Liver (tissue), 9 donors: Measurements from ENCODE around the gene SPANXD. TPM values are rescaled to one million over a fixed set of nuclear protein-coding genes. Genes with fewer than 3 reads are reported as not detected.
"Not testable (repeated sequence)": the region's sequence is repeated elsewhere in the genome, so short reads cannot be mapped to it uniquely, and the experiment has no call there.

Source experiments
- DNase-seq: peaks from one replicate; pipeline ENCODE4 v3.0.0-alpha.2; 2017; ENCODE audit warnings: low spot score
- H3K27ac ChIP-seq, 2 donors: one replicate each; pipeline ENCODE4 v1.7.0; 2013; ENCODE audit warnings: inconsistent platforms in 2 of 2, low read length in 2 of 2, control low read depth in 1 of 2, low read depth in 1 of 2, mild to moderate bottlenecking in 1 of 2
- H3K27me3 ChIP-seq, 4 donors: one replicate each; pipeline versions ENCODE4 v1.6.1 to v1.7.0; 2013; ENCODE audit warnings: low read length in 3 of 4, inconsistent platforms in 1 of 4, mild to moderate bottlenecking in 1 of 4, moderate library complexity in 1 of 4; ENCODE audit not compliant: control insufficient read depth in 4 of 4, insufficient read depth in 4 of 4
- H3K36me3 ChIP-seq, 4 donors: one replicate each; pipeline versions ENCODE4 v1.6.1 to v1.7.0; 2013; ENCODE audit warnings: low read length in 3 of 4, mild to moderate bottlenecking in 3 of 4, low read depth in 1 of 4, moderate library complexity in 1 of 4; ENCODE audit not compliant: control insufficient read depth in 4 of 4, insufficient read depth in 3 of 4
- H3K4me1 ChIP-seq, 4 donors: one replicate each; pipeline versions ENCODE4 v1.6.1 to v1.7.0; 2013; ENCODE audit warnings: low read length in 3 of 4, mild to moderate bottlenecking in 3 of 4, moderate library complexity in 1 of 4; ENCODE audit not compliant: control insufficient read depth in 4 of 4, insufficient read depth in 4 of 4
- H3K4me3 ChIP-seq, 3 donors: one replicate each; pipeline versions ENCODE4 v1.6.1 to v1.7.0; 2013; ENCODE audit warnings: low read length in 3 of 3, control low read depth in 1 of 3, low read depth in 1 of 3, mild to moderate bottlenecking in 1 of 3
- H3K9ac ChIP-seq, 2 donors: one replicate each; pipeline ENCODE4 v1.7.0; 2013; ENCODE audit warnings: low read length in 2 of 2, mild to moderate bottlenecking in 2 of 2, moderate library complexity in 2 of 2, control low read depth in 1 of 2, low read depth in 1 of 2
- H3K9me3 ChIP-seq, 4 donors: one replicate each; pipeline versions ENCODE4 v1.6.1 to v1.7.0; 2013; ENCODE audit warnings: low read length in 3 of 4; ENCODE audit not compliant: control insufficient read depth in 4 of 4
- ATF3 ChIP-seq: IDR thresholded peaks from 2 replicates; pipeline ENCODE4 v1.6.1; 2016; ENCODE audit warnings: antibody characterized with exemption
- CTCF ChIP-seq: fragments of 150-350 bp; IDR thresholded peaks from 2 replicates; pipeline ENCODE4 v1.5.1; 2017; ENCODE audit warnings: improper control_type of control experiment, low read depth, low read length; ENCODE audit not compliant: missing input control
- FOXA2 ChIP-seq: IDR thresholded peaks from 2 replicates; pipeline ENCODE4 v1.6.1; 2016; ENCODE audit warnings: antibody characterized with exemption
- GABPA ChIP-seq, 2 donors: IDR thresholded peaks in 1 of 2; conservative IDR thresholded peaks in 1 of 2; 2 replicates each; pipeline ENCODE4 v1.6.1; 2016; ENCODE audit warnings: antibody characterized with exemption in 2 of 2, mild to moderate bottlenecking in 1 of 2, moderate library complexity in 1 of 2
- HNF4A ChIP-seq, 2 donors: conservative IDR thresholded peaks; 2 replicates each; pipeline ENCODE4 v1.6.1; 2016; ENCODE audit warnings: antibody characterized with exemption in 2 of 2, mild to moderate bottlenecking in 2 of 2
- HNF4G ChIP-seq: IDR thresholded peaks from 2 replicates; pipeline ENCODE4 v1.6.1; 2016; ENCODE audit warnings: antibody characterized with exemption
- JUND ChIP-seq, 2 donors: IDR thresholded peaks; 2 replicates each; pipeline ENCODE4 v1.6.1; 2016; ENCODE audit warnings: antibody characterized with exemption in 2 of 2
- NR2F2 ChIP-seq: IDR thresholded peaks from 2 replicates; pipeline ENCODE4 v1.6.1; 2016; ENCODE audit warnings: antibody characterized with exemption
- REST ChIP-seq: IDR thresholded peaks from 2 replicates; pipeline ENCODE4 v1.6.1; 2016; ENCODE audit warnings: antibody characterized with exemption, mild to moderate bottlenecking
- RXRA ChIP-seq, 2 donors: IDR thresholded peaks; 2 replicates each; pipeline ENCODE4 v1.6.1; 2017 to 2018; ENCODE audit warnings: antibody characterized with exemption in 2 of 2, mild to moderate bottlenecking in 1 of 2
- SP1 ChIP-seq: IDR thresholded peaks from 2 replicates; pipeline ENCODE4 v1.6.1; 2018; ENCODE audit warnings: antibody characterized with exemption, mild to moderate bottlenecking
- TAF1 ChIP-seq: conservative IDR thresholded peaks from 2 replicates; pipeline ENCODE4 v1.6.1; 2016; ENCODE audit warnings: antibody characterized with exemption, mild to moderate bottlenecking
- ZBTB33 ChIP-seq: IDR thresholded peaks from 2 replicates; pipeline ENCODE4 v1.6.1; 2016; ENCODE audit warnings: antibody characterized with exemption
- WGBS: extraction: QIAGEN DNeasy Blood & Tissue Kit; methylation state at CpG from one replicate; pipeline ENCODE4 v1.1.7; 2013; 5-methylcytosine and 5-hydroxymethylcytosine counted together
- polyA plus RNA-seq, 2 donors: library from polyadenylated mRNA; stranded (reverse) in 1 of 2; unstranded in 1 of 2; fragments of 200-250 nt in 1 of 2; fragments of >200 nt in 1 of 2; fragmentation: Nextera tagmentation in 1 of 2; extraction: Ambion mirVana in 1 of 2; gene quantifications; one replicate each; pipeline versions ENCODE4 v1.2.1 to v1.2.3, GENCODE V29; 2013 to 2015
- total RNA-seq, 2 donors: library from RNA; depleted of rRNA; stranded (reverse); fragments of >200 nt; gene quantifications; one replicate each; pipeline ENCODE4 v1.2.3, GENCODE V29; 2014
- donor health status: healthy.
- donor health status: healthy.
- donor health status: healthy.
- donor health status: healthy.
- donor health status: healthy.

Gene SPANXD
- total RNA-seq, result not detected
- not detected for polyA plus RNA-seq

- not testable (repeated sequence) for H3K4me3 ChIP-seq, DNase-seq, H3K27me3 ChIP-seq, H3K4me1 ChIP-seq, H3K9ac ChIP-seq, H3K36me3 ChIP-seq, H3K9me3 ChIP-seq, H3K27ac ChIP-seq
- WGBS, result 82% methylated on average over 3 of the region's 8 CpGs
Measured at GRCh38 chrX:141698639-141699038, at the start of gene SPANXD. SPANXD (minus strand) TSS chrX:141698739; CDS start chrX:141698405, 334 bp downstream.

GRCh38 chrX:141742666-141743065, 44.1 kb upstream of the SPANXD start:
- Histone ChIP-seq H3K36me3 (no peaks in the 10 kb centered on the region), H3K27me3 (no peaks in the 10 kb centered on the region), H3K9ac (no peak overlapping the region), H3K4me3 (no peak overlapping the region), H3K27ac (no peak overlapping the region), H3K4me1 (no peaks in the 10 kb centered on the region), H3K9me3 (no peaks in the 10 kb centered on the region)
- WGBS, result 70% methylated on average over 3 of the region's 3 CpGs
- no peak for DNase-seq
- TF ChIP-seq RXRA (IDR thresholded peaks at IDR 0.05) (no peak), JUND (IDR thresholded peaks at IDR 0.05) (no peak), CTCF (no peak), HNF4G (no peak), GABPA (IDR thresholded peaks at IDR 0.05 in 1 of 2, conservative IDR thresholded peaks at IDR 0.05 in 1 of 2) (no peak), FOXA2 (no peak), HNF4A (conservative IDR thresholded peaks at IDR 0.05) (no peak), REST (no peak), TAF1 (no peak), NR2F2 (no peak), ATF3 (no peak), ZBTB33 (no peak), SP1 (no peak)
